Stimulated activated memory B cell treated with anti-CD40 and anti-IgM and Interleukin-4, amounts not matched to agents 10 μg/mL and 1 μg/mL and 100 μg/mL, for 72 hours (primary cell): ENCODE results near the gene CAPN15.

ENCODE experiments used
- ATAC-seq: fragments of 150-1000 bp; cut with Tn5 transposase; 2 replicates; pipeline ENCODE4 v1.10.0; 2021
- H3K27ac Mint-ChIP-seq: one replicate; pipeline ENCODE4 v1.8.0; 2022; ENCODE audit warnings: mild to moderate bottlenecking, mixed read lengths
- H3K27me3 Mint-ChIP-seq: one replicate; pipeline ENCODE4 v1.8.0; 2022; ENCODE audit warnings: mixed read lengths
- H3K36me3 Mint-ChIP-seq: one replicate; pipeline ENCODE4 v1.8.0; 2022; ENCODE audit warnings: mixed read lengths
- H3K4me1 Mint-ChIP-seq: one replicate; pipeline ENCODE4 v1.8.0; 2022; ENCODE audit warnings: mixed read lengths
- H3K4me3 Mint-ChIP-seq: one replicate; pipeline ENCODE4 v1.8.0; 2022; ENCODE audit warnings: mild to moderate bottlenecking, moderate library complexity, mixed read lengths
- H3K9me3 Mint-ChIP-seq: one replicate; pipeline ENCODE4 v1.8.0; 2022; ENCODE audit warnings: mixed read lengths

CAPN15 gene

GRCh38 chr16:567373-568256 lies 40.1 kb downstream of the CAPN15 start:
- no peaks in the 10 kb centered on the region for H3K9me3 Mint-ChIP-seq
- peak overlapping the region; percentile 76 for H3K4me3 Mint-ChIP-seq
- H3K4me1 Mint-ChIP-seq, result peaks cover 41% of the 10 kb centered on the region
- no peak for ATAC-seq
- H3K36me3 Mint-ChIP-seq, result no peaks in the 10 kb centered on the region
- peak overlapping the region; percentile 92 for H3K27ac Mint-ChIP-seq
- peaks cover 4% of the 10 kb centered on the region for H3K27me3 Mint-ChIP-seq

- Mint-ChIP-seq H3K27me3 (no peaks in the 10 kb centered on the region), H3K36me3 (no peaks in the 10 kb centered on the region), H3K9me3 (no peaks in the 10 kb centered on the region), H3K4me1 (peaks cover 41% of the 10 kb centered on the region), H3K4me3 (peak overlapping the region; percentile 87), H3K27ac (peak overlapping the region; percentile 85)
- ATAC-seq, result no peak
These were observed 41.1 kb downstream of the CAPN15 start for GRCh38 chr16:568401-569258.

DNA sequence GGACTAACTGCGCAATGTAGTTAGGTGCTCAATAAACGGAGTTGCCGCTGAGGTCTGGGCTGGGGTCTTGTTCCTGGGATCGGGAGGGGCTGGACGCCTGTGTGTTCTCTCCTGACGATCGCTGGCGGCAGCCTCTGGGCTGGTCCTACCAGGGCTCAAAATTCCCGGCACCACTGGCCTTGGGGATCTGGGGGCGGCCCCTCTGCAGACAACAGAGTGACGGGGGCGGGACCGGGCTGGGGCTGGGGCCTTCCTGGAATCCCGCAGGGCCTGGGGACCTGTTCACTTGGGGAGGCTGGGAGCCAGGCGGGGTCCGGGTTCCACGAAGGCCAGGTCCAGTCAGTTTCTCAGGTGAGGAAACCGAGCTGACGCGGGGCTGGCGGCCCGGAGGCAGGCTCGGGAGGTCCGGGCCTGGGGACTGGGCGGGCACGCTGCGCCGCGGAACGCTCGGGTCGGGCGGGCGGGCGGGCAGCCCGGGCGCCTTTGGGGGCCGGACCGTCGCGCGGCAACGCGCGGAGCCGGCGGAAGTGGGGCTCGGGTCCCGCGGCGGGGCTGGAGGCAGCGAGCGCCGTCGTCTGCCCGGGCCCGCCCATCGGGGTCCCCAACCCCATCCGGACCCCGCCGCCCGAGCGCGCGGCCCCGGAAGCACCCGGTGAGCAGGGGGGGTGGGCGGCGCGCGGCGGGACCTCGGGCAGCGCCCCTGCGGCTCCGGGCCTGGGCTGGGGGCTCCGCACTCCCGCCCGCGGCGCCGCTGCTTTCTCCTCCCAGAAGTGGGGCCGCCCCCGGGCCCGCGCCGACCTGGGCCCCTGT lies 42.1 kb downstream of the CAPN15 start, which contains the start of gene PIGQ:
PIGQ (plus strand) TSS at position 524 of the 810 bp plus-strand sequence. CDS start 4,107 bp downstream, outside the sequence.
- Mint-ChIP-seq H3K27me3 (no peaks in the 10 kb centered on the region), H3K36me3 (no peaks in the 10 kb centered on the region), H3K9me3 (no peaks in the 10 kb centered on the region)

GRCh38 chr16:572865-573650 lies 45.5 kb downstream of the CAPN15 start:
- Mint-ChIP-seq H3K9me3 (no peaks in the 10 kb centered on the region), H3K36me3 (peaks cover 7% of the 10 kb centered on the region), H3K27ac (no peak overlapping the region), H3K4me3 (no peak overlapping the region), H3K27me3 (no peaks in the 10 kb centered on the region), H3K4me1 (peaks cover 36% of the 10 kb centered on the region)
- ATAC-seq, result no peak

More for the DNA sequence above, 42.1 kb downstream of the CAPN15 start, which contains the start of gene PIGQ:
- peak; percentile 77 for ATAC-seq
- Mint-ChIP-seq H3K27ac (peak within 1 kb of the TSS; percentile 85), H3K4me3 (peak within 1 kb of the TSS; percentile 87), H3K4me1 (peaks cover 41% of the 10 kb centered on the region)

DNA sequence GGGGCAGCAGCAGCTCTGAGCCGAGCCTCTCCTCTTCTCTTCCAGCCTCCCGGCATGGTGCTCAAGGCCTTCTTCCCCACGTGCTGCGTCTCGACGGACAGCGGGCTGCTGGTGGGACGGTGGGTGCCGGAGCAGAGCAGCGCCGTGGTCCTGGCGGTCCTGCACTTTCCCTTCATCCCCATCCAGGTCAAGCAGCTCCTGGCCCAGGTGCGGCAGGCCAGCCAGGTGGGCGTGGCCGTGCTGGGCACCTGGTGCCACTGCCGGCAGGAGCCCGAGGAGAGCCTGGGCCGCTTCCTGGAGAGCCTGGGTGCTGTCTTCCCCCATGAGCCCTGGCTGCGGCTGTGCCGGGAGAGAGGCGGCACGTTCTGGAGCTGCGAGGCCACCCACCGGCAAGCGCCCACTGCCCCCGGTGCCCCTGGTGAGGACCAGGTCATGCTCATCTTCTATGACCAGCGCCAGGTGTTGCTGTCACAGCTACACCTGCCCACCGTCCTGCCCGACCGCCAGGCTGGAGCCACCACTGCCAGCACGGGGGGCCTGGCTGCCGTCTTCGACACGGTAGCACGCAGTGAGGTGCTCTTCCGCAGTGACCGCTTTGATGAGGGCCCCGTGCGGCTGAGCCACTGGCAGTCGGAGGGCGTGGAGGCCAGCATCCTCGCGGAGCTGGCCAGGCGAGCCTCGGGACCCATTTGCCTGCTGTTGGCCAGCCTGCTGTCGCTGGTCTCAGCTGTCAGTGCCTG lies 46.7 kb downstream of the CAPN15 start:
- Mint-ChIP-seq H3K27me3 (no peaks in the 10 kb centered on the region), H3K4me1 (peaks cover 35% of the 10 kb centered on the region), H3K4me3 (no peak overlapping the region), H3K27ac (no peak overlapping the region), H3K36me3 (peaks cover 7% of the 10 kb centered on the region), H3K9me3 (no peaks in the 10 kb centered on the region)
- ATAC-seq, result no peak

DNA sequence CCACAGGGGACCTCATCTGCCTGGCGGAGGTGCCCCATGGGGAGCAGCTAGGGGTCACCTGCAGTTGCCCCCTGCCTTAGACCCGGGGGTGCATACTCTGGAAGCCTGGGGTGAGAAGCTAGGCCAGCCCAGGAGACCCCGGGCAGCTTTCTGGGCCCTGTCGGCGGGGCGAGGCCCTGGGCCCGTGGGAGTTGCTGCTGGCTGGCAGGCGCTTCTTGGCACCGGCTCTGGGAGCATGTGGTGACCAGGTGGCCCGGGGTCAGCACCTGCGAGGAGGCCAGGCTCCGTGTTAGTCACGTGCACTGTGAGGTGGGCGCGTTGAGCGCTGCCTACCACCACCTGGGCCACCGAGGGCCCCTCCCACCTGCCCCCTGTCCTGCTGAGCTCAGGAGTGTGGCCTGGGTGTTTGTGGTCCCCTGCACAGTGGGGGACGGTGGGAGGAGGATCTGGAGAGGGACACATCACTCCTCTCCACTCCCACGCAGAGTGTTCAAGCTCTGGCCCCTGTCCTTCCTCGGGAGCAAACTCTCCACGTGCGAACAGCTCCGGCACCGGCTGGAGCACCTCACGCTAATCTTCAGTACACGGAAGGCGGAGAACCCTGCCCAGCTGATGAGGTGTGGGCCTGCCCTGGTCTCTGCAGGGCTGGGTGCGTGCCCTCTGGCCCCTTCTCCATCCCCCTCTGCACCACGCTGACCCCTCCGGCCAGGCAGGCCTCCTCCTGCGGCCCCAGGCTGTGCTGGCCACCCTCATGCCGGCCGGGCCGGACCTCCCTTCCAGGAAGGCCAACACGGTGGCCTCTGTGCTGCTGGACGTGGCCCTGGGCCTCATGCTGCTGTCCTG lies 48.1 kb downstream of the CAPN15 start:
- Mint-ChIP-seq H3K4me1 (peaks cover 28% of the 10 kb centered on the region), H3K27me3 (no peaks in the 10 kb centered on the region), H3K27ac (no peak overlapping the region), H3K4me3 (no peak overlapping the region), H3K36me3 (peaks cover 7% of the 10 kb centered on the region), H3K9me3 (no peaks in the 10 kb centered on the region)
- no peak for ATAC-seq

GRCh38 chr16:576197-576822 lies 48.8 kb downstream of the CAPN15 start:
- Mint-ChIP-seq H3K27me3 (no peaks in the 10 kb centered on the region), H3K4me1 (peaks cover 21% of the 10 kb centered on the region), H3K9me3 (no peaks in the 10 kb centered on the region), H3K36me3 (peaks cover 7% of the 10 kb centered on the region), H3K4me3 (no peak overlapping the region), H3K27ac (no peak overlapping the region)
- ATAC-seq, result no peak

- ATAC-seq, result no peak
- Mint-ChIP-seq H3K4me1 (peaks cover 16% of the 10 kb centered on the region), H3K27me3 (no peaks in the 10 kb centered on the region), H3K9me3 (no peaks in the 10 kb centered on the region), H3K36me3 (peaks cover 7% of the 10 kb centered on the region), H3K4me3 (no peak overlapping the region), H3K27ac (no peak overlapping the region)
These were observed 49.3 kb downstream of the CAPN15 start for GRCh38 chr16:576823-577201.

GRCh38 chr16:577796-578195 lies 50.3 kb downstream of the CAPN15 start:
- Mint-ChIP-seq H3K4me1 (peaks cover 12% of the 10 kb centered on the region), H3K9me3 (no peaks in the 10 kb centered on the region), H3K36me3 (peaks cover 7% of the 10 kb centered on the region), H3K4me3 (no peak overlapping the region), H3K27me3 (no peaks in the 10 kb centered on the region), H3K27ac (no peak overlapping the region)
- ATAC-seq, result no peak

DNA sequence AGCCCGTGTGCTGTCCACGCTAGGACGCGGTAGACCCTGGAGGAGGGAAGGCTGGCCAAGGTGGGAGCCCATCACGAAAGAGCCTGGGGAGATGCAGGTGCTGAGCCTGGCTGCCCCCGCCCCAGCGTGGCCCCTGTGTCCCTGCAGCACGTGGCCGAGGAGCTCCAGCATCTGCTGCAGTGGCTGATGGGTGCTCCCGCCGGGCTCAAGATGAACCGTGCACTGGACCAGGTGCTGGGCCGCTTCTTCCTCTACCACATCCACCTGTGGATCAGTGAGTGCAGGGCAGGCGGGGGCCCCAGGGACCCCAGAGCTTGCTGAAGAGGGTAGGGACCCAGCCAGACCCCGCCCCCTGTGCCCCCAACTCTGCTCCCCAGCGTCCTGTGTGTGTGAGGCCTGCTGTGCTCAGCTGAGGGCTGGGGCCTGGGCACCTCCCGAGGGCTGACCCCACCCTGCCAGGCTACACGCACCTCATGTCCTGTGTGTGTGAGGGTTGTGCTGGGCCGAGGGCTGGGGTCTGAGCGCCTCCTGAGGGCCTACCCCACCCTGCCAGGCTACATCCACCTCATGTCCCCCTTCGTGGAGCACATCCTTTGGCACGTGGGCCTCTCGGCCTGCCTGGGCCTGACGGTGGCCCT lies 50.8 kb downstream of the CAPN15 start:
- peaks cover 12% of the 10 kb centered on the region for H3K4me1 Mint-ChIP-seq
- no peaks in the 10 kb centered on the region for H3K9me3 Mint-ChIP-seq
- H3K27ac Mint-ChIP-seq, result no peak overlapping the region
- no peak for ATAC-seq
- H3K36me3 Mint-ChIP-seq, result peaks cover 7% of the 10 kb centered on the region
- H3K4me3 Mint-ChIP-seq, result no peak overlapping the region
- no peaks in the 10 kb centered on the region for H3K27me3 Mint-ChIP-seq

DNA sequence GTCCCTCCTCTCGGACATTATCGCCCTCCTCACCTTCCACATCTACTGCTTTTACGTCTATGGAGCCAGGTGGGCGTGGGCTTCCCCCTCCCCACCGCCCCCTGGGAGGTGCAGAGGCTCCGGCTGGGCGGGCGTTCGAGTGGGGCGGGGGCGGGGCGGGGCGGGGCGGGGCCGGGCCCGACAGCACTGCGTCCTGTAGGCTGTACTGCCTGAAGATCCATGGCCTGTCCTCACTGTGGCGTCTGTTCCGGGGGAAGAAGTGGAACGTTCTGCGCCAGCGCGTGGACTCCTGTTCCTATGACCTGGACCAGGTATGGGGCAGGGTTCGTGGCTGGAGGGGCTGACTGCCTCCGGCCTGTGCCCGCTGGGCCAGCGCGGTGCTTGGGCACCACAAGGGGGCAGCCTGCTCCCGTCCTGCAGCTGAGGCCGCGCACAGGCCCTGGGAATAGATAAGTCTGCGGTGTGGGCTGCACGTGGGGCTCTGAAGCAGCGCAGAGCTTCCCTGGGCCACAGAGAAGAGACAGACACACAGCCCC lies 51.4 kb downstream of the CAPN15 start:
- H3K4me3 Mint-ChIP-seq, result peak overlapping the region; percentile 18
- no peaks in the 10 kb centered on the region for H3K9me3 Mint-ChIP-seq
- H3K36me3 Mint-ChIP-seq, result peaks cover 7% of the 10 kb centered on the region
- peak; percentile 86 for ATAC-seq
- no peaks in the 10 kb centered on the region for H3K27me3 Mint-ChIP-seq
- H3K4me1 Mint-ChIP-seq, result peaks cover 12% of the 10 kb centered on the region
- no peak overlapping the region for H3K27ac Mint-ChIP-seq
